ENCODE measurements around the gene BFSP1.
A peak's percentile ranks its signal among the peaks of the same experiment; 100 is the strongest.

Gene BFSP1

GRCh38 chr20:17518339-17519052, 12.7 kb downstream of the BFSP1 start:
- DNase-seq, result no peak

GRCh38 chr20:17515053-17515452, 16.1 kb downstream of the BFSP1 start:
- no peak for DNase-seq

- no peak for DNase-seq
These were observed 17.2 kb downstream of the BFSP1 start for GRCh38 chr20:17513939-17514338.

GRCh38 chr20:17511401-17511800, 19.8 kb downstream of the BFSP1 start:
- no peak for DNase-seq

GRCh38 chr20:17510548-17510947, 20.6 kb downstream of the BFSP1 start:
- no peak for DNase-seq

- no peak for DNase-seq
These were observed 22.4 kb downstream of the BFSP1 start for GRCh38 chr20:17508756-17509155.

GRCh38 chr20:17507531-17507930, 23.6 kb downstream of the BFSP1 start:
- no peak for DNase-seq

GRCh38 chr20:17507032-17507431, 24.1 kb downstream of the BFSP1 start:
- no peak for DNase-seq

- DNase-seq, result peak; percentile 54 to 63
These were observed 25.3 kb downstream of the BFSP1 start for GRCh38 chr20:17505636-17506517.

- DNase-seq, result peak; percentile 5 to 16
These were observed 26.1 kb downstream of the BFSP1 start for GRCh38 chr20:17504898-17505635.

GRCh38 chr20:17504066-17504897, 26.9 kb downstream of the BFSP1 start:
- no peak for DNase-seq

- no peak for DNase-seq
These were observed 27.7 kb downstream of the BFSP1 start for GRCh38 chr20:17503301-17504065.

GRCh38 chr20:17502105-17502504, 29.1 kb downstream of the BFSP1 start:
- DNase-seq, result no peak

GRCh38 chr20:17501701-17502100, 29.5 kb downstream of the BFSP1 start:
- no peak for DNase-seq

GRCh38 chr20:17500826-17501225, 30.4 kb downstream of the BFSP1 start:
- DNase-seq, result no peak

- no peak for DNase-seq
These were observed 30.9 kb downstream of the BFSP1 start for GRCh38 chr20:17500271-17500670.

GRCh38 chr20:17499041-17499440, 32.1 kb downstream of the BFSP1 start:
- DNase-seq, result no peak

GRCh38 chr20:17498641-17499040, 32.5 kb downstream of the BFSP1 start:
- no peak for DNase-seq

GRCh38 chr20:17497821-17498580, 33.2 kb downstream of the BFSP1 start:
- no peak for DNase-seq

- DNase-seq, result no peak
These were observed 35.4 kb downstream of the BFSP1 start for GRCh38 chr20:17495826-17496225.

- no peak for DNase-seq
These were observed 37.0 kb downstream of the BFSP1 start for GRCh38 chr20:17494201-17494600.
